ENCODE data around the gene IFT25.

- no peak for TF ChIP-seq CTCF (IDR thresholded peaks at IDR 0.05)
- TF ChIP-seq POLR2A (IDR thresholded peaks at IDR 0.05), result no peak
- no peak for TF ChIP-seq EP300 (IDR thresholded peaks at IDR 0.05)
These were observed 11.8 kb upstream of the IFT25 start for GRCh38 chr1:53957194-53957818.

All from tibial nerve (tissue), 4 donors.